ENCODE measurements around the gene SYS1. TPM values are rescaled to one million over a fixed set of nuclear protein-coding genes. Genes with fewer than 3 reads are reported as not detected.

Gene SYS1
- total and polyA plus RNA-seq, 10 donors: 15.1 to 69.8 (median 32.2) TPM

DNA sequence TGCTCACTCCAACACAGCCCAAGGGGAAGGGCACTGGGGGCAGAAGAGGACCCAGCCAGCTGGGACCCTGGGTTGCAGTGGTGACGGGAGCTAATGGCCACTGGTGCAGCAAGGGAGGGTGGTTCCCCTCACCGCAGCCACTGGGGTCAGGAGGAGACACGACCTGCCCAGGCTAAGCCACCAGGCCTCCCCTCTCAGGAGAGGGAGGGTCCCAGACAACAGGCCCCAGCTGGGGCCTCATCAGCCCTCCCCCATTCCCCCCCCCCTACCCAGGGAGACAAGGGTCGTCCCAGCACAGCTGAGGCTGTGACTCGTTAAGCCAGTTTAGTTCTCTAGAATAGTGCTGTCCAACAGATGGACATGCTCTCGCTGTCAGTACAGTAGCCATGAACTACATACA, 37.6 kb upstream of the SYS1 start:
- WGBS, 5 donors: 80 to 88% (median 83%) methylated on average over 6 of the region's 6 CpGs
- Histone ChIP-seq H3K27ac (no peak overlapping the region), H3K27me3 (replicated peaks in 1 of 7) (no peaks in the 10 kb centered on the region), H3K4me1 (peaks cover 0 to 22% (median 13%) of the 10 kb centered on the region in 6 donors), H3K4me3 (no peak overlapping the region), H3K9me3 (no peaks in the 10 kb centered on the region), H3K36me3 (peaks cover 0 to 33% (median 2%) of the 10 kb centered on the region in 6 donors)
- intact Hi-C loops (cut with DNase I; ENCODE audit: low total_unique reads): no loop called here
- no peak for DNase-seq
- no peak for TF ChIP-seq POLR2AphosphoS5 (IDR thresholded peaks at IDR 0.05)
- TF ChIP-seq, protein P1, sequence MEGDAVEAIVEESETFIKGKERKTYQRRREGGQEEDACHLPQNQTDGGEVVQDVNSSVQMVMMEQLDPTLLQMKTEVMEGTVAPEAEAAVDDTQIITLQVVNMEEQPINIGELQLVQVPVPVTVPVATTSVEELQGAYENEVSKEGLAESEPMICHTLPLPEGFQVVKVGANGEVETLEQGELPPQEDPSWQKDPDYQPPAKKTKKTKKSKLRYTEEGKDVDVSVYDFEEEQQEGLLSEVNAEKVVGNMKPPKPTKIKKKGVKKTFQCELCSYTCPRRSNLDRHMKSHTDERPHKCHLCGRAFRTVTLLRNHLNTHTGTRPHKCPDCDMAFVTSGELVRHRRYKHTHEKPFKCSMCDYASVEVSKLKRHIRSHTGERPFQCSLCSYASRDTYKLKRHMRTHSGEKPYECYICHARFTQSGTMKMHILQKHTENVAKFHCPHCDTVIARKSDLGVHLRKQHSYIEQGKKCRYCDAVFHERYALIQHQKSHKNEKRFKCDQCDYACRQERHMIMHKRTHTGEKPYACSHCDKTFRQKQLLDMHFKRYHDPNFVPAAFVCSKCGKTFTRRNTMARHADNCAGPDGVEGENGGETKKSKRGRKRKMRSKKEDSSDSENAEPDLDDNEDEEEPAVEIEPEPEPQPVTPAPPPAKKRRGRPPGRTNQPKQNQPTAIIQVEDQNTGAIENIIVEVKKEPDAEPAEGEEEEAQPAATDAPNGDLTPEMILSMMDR (IDR thresholded peaks at IDR 0.05 in 8 of 11, conservative IDR thresholded peaks at IDR 0.05 in 3 of 11): no peak
- TF ChIP-seq POLR2A (IDR thresholded peaks at IDR 0.05): no peak

DNA sequence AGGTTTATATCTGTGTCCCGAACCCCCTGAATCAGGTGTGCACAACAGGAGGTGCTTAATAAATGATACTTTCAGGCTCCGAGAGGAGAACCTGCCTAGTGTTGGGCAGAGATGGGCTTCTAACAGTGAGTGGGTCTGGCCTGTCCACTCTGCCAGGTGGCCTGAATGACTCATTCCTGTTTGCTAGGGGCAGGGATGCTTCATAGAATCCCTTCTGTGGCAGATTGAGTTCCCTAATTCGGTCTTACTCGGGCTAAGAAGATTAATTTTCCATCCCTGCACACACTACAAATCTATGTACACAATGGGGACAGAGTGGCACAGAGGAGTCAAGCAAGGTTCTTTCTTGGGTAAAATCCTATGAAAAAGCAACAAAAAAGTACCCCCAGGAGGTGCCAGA, 34.5 kb upstream of the SYS1 start:
- WGBS, 5 donors: 91 to 97% (median 92%) methylated on average over 4 of the region's 4 CpGs
- DNase-seq: no peak
- no peaks in the 10 kb centered on the region for H3K9me3 ChIP-seq
- H3K36me3 ChIP-seq: peaks cover 0 to 60% (median 2%) of the 10 kb centered on the region in 6 donors
- no peaks in the 10 kb centered on the region for H3K27me3 ChIP-seq (replicated peaks in 1 of 7)
- intact Hi-C loops (cut with DNase I; ENCODE audit: low total_unique reads): no loop called here
- H3K4me1 ChIP-seq: no peaks in the 10 kb centered on the region
- H3K4me3 ChIP-seq: no peak overlapping the region
- TF ChIP-seq, protein P1 (IDR thresholded peaks at IDR 0.05 in 8 of 11, conservative IDR thresholded peaks at IDR 0.05 in 3 of 11): no peak
- TF ChIP-seq POLR2A (IDR thresholded peaks at IDR 0.05) (no peak), POLR2AphosphoS5 (IDR thresholded peaks at IDR 0.05) (no peak)
- no peak overlapping the region for H3K27ac ChIP-seq

DNA sequence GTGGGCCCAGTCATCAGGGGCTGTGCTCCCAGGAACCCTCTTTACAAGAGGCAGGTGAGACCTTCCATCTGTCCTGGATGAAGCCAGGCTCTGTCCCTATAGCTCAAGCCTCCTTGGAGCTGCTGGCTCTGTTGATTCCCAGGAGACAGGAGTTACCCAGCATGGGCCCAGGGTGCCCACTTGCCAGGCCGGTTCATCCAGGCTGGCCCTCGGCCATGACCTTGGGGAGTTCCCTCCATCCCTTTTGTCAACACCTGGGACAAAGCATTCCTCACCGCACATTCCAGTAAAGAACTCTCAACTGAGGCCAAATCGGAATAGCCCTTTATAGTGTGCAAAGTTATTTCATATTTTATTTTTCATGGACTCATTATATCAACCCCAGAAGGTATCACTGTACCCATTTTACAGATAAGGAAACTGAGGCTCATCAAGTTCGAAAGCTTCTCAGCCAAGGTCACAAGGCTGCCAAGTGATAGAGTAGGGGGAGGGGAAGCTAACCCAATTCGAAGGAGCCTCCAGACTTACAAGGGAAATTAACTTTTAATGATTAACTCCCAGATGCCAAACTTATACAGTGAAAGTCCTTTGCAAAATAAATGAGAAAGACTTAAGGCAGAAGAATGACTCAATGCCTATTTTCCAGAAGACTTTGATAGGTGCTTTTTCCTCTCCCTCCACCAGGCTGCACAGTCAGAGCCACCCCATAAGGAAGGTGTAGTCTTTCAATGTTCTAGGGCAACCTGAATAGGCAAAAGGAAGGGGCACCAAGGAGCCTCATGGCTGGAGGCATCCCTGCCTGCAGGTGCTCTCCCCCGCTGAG, 33.2 kb upstream of the SYS1 start:
- WGBS, 5 donors: 83 to 88% (median 87%) methylated on average over 7 of the region's 7 CpGs
- Histone ChIP-seq H3K9me3 (no peaks in the 10 kb centered on the region), H3K36me3 (peaks cover 0 to 68% (median 2%) of the 10 kb centered on the region in 6 donors), H3K27me3 (replicated peaks in 1 of 7) (no peaks in the 10 kb centered on the region), H3K4me3 (no peak overlapping the region), H3K4me1 (no peaks in the 10 kb centered on the region), H3K27ac (no peak overlapping the region)
- no peak for TF ChIP-seq POLR2A (IDR thresholded peaks at IDR 0.05)
- TF ChIP-seq POLR2AphosphoS5 (IDR thresholded peaks at IDR 0.05): no peak
- TF ChIP-seq, protein P1 (IDR thresholded peaks at IDR 0.05 in 8 of 11, conservative IDR thresholded peaks at IDR 0.05 in 3 of 11): no peak
- DNase-seq: no peak
- intact Hi-C loops (cut with DNase I; ENCODE audit: low total_unique reads): no loop called here

DNA sequence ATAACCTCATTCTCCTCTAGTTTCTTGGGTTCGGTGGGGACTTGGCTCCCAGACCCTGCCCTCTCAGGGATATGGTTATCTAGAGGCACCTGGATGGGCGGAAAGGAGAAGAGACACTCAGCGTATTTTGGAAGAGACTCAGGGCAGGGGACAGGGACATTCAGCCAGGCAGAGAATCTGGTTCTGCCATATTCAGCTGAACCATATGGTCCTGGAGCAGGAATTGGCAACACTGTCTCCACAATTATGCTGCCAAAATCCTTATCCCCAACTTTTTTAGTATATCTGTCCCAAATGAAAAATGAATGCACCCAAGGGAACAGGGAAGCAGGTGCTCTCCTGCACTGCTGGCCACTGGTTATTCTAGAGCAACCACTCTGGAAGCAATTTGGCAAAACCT, 32.5 kb upstream of the SYS1 start:
- Histone ChIP-seq H3K27ac (no peak overlapping the region), H3K4me1 (no peaks in the 10 kb centered on the region), H3K4me3 (no peak overlapping the region), H3K36me3 (peaks cover 0 to 76% (median 2%) of the 10 kb centered on the region in 6 donors), H3K27me3 (replicated peaks in 1 of 7) (no peaks in the 10 kb centered on the region), H3K9me3 (no peaks in the 10 kb centered on the region)
- intact Hi-C loops (cut with DNase I; ENCODE audit: low total_unique reads): no loop called here
- WGBS, 5 donors: 90 to 100% (median 97%) methylated on average over 3 of the region's 3 CpGs
- no peak for DNase-seq
- TF ChIP-seq, protein P1 (IDR thresholded peaks at IDR 0.05 in 8 of 11, conservative IDR thresholded peaks at IDR 0.05 in 3 of 11): no peak
- TF ChIP-seq POLR2AphosphoS5 (IDR thresholded peaks at IDR 0.05): no peak
- TF ChIP-seq POLR2A (IDR thresholded peaks at IDR 0.05): no peak

Measured in spleen (tissue), 11 donors.